Prostate gland (tissue), 1 donor: Measurements from ENCODE around the gene PSMD5.

ENCODE experiments used
- POLR2A ChIP-seq: fragments of 450-650 bp; IDR thresholded peaks from one replicate; pipeline ENCODE4 v1.6.1; 2016; ENCODE audit warnings: antibody characterized with exemption, mild to moderate bottlenecking
- POLR2AphosphoS5 ChIP-seq: sonication (generic); formaldehyde crosslinking; IDR thresholded peaks from one replicate; pipeline ENCODE4 v1.6.1; 2017; ENCODE audit warnings: antibody characterized with exemption

DNA sequence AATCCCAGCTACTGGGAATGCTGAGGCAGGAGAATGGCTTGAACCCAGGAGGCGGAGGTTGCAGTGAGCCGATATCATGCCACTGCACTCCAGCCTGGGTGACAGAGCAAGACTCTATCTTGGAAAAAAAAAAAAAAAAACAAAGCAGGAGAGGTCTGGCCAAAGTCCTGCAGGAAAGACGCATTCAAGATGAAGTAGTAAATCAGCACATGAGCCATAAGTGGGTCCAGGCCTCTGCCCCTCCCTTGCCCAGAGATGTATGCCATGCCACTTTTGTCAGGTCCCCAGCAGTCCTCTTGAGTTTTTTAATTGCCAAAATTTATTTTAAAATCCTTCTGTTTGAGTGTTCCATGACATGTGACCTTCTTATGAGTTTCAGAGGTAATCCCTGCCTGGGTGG lies 42.7 kb upstream of the PSMD5 start:
- TF ChIP-seq POLR2A, result no peak
- TF ChIP-seq POLR2AphosphoS5, result no peak
